ENCODE data around the gene IL1F10. TPM values are rescaled to one million over a fixed set of nuclear protein-coding genes. Genes with fewer than 3 reads are reported as not detected.

Gene IL1F10
- total RNA-seq, result not detected in 2 replicates
- polyA plus RNA-seq, result not detected in 2 replicates

GRCh38 chr2:113067681-113068080 lies at the start of gene IL1F10:
TSS of gene IL1F10 (plus strand) at chr2:113067970. CDS start at chr2:113072739, 4,769 bp downstream.
- no peak within 1 kb of the TSS for H3K4me2 ChIP-seq
- H3K9me2 ChIP-seq (replicated peaks; ENCODE audit: insufficient read depth), result no peaks in the 10 kb centered on the region
- H3K4me1 ChIP-seq (ENCODE audit: insufficient read depth), result no peaks in the 10 kb centered on the region
- H3K4me3 ChIP-seq, result no peak within 1 kb of the TSS
- H3K27ac ChIP-seq, result no peak within 1 kb of the TSS
- H3K27me3 ChIP-seq, result no peaks in the 10 kb centered on the region
- no peak for DNase-seq (ENCODE audit: low spot score)
- no peaks in the 10 kb centered on the region for H3K36me3 ChIP-seq (replicated peaks; ENCODE audit: insufficient read depth, low read depth)
- H3K9me3 ChIP-seq (ENCODE audit: low read depth), result no peaks in the 10 kb centered on the region
- no peak within 1 kb of the TSS for H2AFZ ChIP-seq
- H3K79me2 ChIP-seq, result no peaks in the 10 kb centered on the region
- 96% methylated on average over 3 of the region's 3 CpGs for WGBS (ENCODE audit: low lambda C conversion rate, missing lambda C conversion rate)
- TF ChIP-seq CTCF (IDR thresholded peaks at IDR 0.05; ENCODE audit: poor library complexity), result no peak
- TF ChIP-seq EZH2 (IDR thresholded peaks at IDR 0.05; ENCODE audit: borderline replicate concordance), result no peak
- TF ChIP-seq EZH2phosphoT487 (IDR thresholded peaks at IDR 0.05; ENCODE audit: low read depth, severe bottlenecking, unreplicated experiment), result no peak
- H4K20me1 ChIP-seq (ENCODE audit: insufficient read depth, poor library complexity, severe bottlenecking), result no peaks in the 10 kb centered on the region

GRCh38 chr2:113018509-113018908 lies 49.3 kb upstream of the IL1F10 start:
- no peaks in the 10 kb centered on the region for H3K9me3 ChIP-seq (ENCODE audit: low read depth)
- no peaks in the 10 kb centered on the region for H3K4me1 ChIP-seq (ENCODE audit: insufficient read depth)
- no peaks in the 10 kb centered on the region for H3K9me2 ChIP-seq (replicated peaks; ENCODE audit: insufficient read depth)
- no peaks in the 10 kb centered on the region for H3K27me3 ChIP-seq
- no peak overlapping the region for H3K4me2 ChIP-seq
- no peaks in the 10 kb centered on the region for H3K36me3 ChIP-seq (replicated peaks; ENCODE audit: insufficient read depth, low read depth)
- no peak for DNase-seq (ENCODE audit: low spot score)
- no peak overlapping the region for H2AFZ ChIP-seq
- no peaks in the 10 kb centered on the region for H4K20me1 ChIP-seq (ENCODE audit: insufficient read depth, poor library complexity, severe bottlenecking)
- no peak for TF ChIP-seq CTCF (IDR thresholded peaks at IDR 0.05; ENCODE audit: poor library complexity)
- TF ChIP-seq EZH2 (IDR thresholded peaks at IDR 0.05; ENCODE audit: borderline replicate concordance), result no peak
- TF ChIP-seq EZH2phosphoT487 (IDR thresholded peaks at IDR 0.05; ENCODE audit: low read depth, severe bottlenecking, unreplicated experiment), result no peak
- H3K27ac ChIP-seq, result no peak overlapping the region
- H3K79me2 ChIP-seq, result no peaks in the 10 kb centered on the region
- H3K4me3 ChIP-seq, result no peak overlapping the region
- 76% methylated on average over 3 of the region's 3 CpGs for WGBS (ENCODE audit: low lambda C conversion rate, missing lambda C conversion rate)

GRCh38 chr2:113021312-113021711 lies 46.5 kb upstream of the IL1F10 start:
- no peaks in the 10 kb centered on the region for H3K36me3 ChIP-seq (replicated peaks; ENCODE audit: insufficient read depth, low read depth)

More at GRCh38 chr2:113021312-113021711, 46.5 kb upstream of the IL1F10 start:
- no peaks in the 10 kb centered on the region for H4K20me1 ChIP-seq (ENCODE audit: insufficient read depth, poor library complexity, severe bottlenecking)
- H3K4me3 ChIP-seq, result no peak overlapping the region
- no peaks in the 10 kb centered on the region for H3K4me1 ChIP-seq (ENCODE audit: insufficient read depth)
- no peak overlapping the region for H3K4me2 ChIP-seq
- no peak for DNase-seq (ENCODE audit: low spot score)
- no peaks in the 10 kb centered on the region for H3K9me3 ChIP-seq (ENCODE audit: low read depth)
- H3K9me2 ChIP-seq (replicated peaks; ENCODE audit: insufficient read depth), result no peaks in the 10 kb centered on the region
- peaks cover 18% of the 10 kb centered on the region for H3K27me3 ChIP-seq
- H3K79me2 ChIP-seq, result no peaks in the 10 kb centered on the region
- no peak overlapping the region for H2AFZ ChIP-seq
- WGBS (ENCODE audit: low lambda C conversion rate, missing lambda C conversion rate), result 68% methylated on average over 4 of the region's 4 CpGs
- no peak for TF ChIP-seq CTCF (IDR thresholded peaks at IDR 0.05; ENCODE audit: poor library complexity)
- no peak for TF ChIP-seq EZH2phosphoT487 (IDR thresholded peaks at IDR 0.05; ENCODE audit: low read depth, severe bottlenecking, unreplicated experiment)
- TF ChIP-seq EZH2 (IDR thresholded peaks at IDR 0.05; ENCODE audit: borderline replicate concordance), result no peak
- H3K27ac ChIP-seq, result no peak overlapping the region

All from hepatocyte (in vitro differentiated cells).